ENCODE data around the gene HNRNPL. TPM values are rescaled to one million over a fixed set of nuclear protein-coding genes. Genes with fewer than 3 reads are reported as not detected.

Gene HNRNPL
- total and polyA plus RNA-seq, 9 of the 15 experiments (the other 6 are each of a cell fraction or from before 2014, with no cell fraction given) = 39.5 to 610 (median 299) TPM

DNA sequence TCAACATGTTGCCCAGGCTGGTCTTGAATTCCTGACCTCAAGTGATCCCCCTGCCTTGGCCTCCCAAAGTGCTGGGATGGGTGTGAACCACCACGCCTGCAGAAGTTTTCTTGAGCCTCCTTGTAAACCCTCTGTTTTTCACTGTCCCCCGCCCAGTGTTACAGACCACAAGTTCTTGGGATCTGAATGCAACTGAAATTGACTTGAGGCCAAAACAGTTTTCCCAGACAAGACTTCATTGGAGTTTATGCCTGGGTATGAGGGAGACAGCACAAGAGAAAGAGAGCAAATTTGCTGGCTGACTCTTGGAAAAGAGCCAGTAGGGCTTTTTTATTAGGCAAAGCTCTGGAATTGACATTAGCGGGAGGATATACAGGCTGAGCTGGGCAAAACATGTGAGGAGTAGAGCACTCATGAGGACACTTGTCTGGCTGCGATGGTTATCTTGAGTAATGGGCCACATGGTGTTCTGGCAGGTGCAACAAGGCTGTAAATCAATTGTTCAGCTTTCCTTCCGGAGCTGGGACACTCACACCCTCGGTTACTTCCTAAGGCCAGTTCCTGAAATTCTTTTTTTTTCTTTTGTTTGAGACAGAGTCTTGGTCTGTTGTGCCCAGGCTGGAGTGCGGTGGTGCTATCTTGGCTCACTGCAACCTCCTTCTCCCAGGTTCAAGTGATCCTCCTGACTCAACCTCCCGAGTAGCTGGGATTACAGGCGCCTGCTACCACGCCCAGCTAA lies 12.7 kb upstream of the HNRNPL start (continued):
- TF ChIP-seq NEUROD1 (IDR thresholded peaks at IDR 0.05; ENCODE audit: borderline replicate concordance, low read depth, low read length, partially characterized antibody) (no peak), CBX3 (IDR thresholded peaks at IDR 0.05; ENCODE audit: borderline replicate concordance in 1 of 2, low read length in 2 of 2) (no peak), NFE2L1 (tag; IDR thresholded peaks at IDR 0.05; ENCODE audit: borderline replicate concordance, low read depth) (no peak), ILK (tag; IDR thresholded peaks at IDR 0.05; ENCODE audit: borderline replicate concordance, low read depth) (no peak), HDAC6 (IDR thresholded peaks at IDR 0.05; ENCODE audit: low read depth, low read length) (no peak), TOE1 (IDR thresholded peaks at IDR 0.05; ENCODE audit: borderline replicate concordance) (peak; percentile 71; the same call in 1 of the 2 replicates), TOE1 (CRISPR knock-in tag; IDR thresholded peaks at IDR 0.05; ENCODE audit: borderline replicate concordance, low read depth) (no peak), L3MBTL2 (IDR thresholded peaks at IDR 0.05) (peak; percentile 96), ZNF830 (CRISPR knock-in tag; IDR thresholded peaks at IDR 0.05) (no peak), SREBF2 (CRISPR knock-in tag; IDR thresholded peaks at IDR 0.05) (no peak), NONO (IDR thresholded peaks at IDR 0.05; ENCODE audit: low read depth in 2 of 2, low read length in 1 of 2) (no peak), MNT (conservative IDR thresholded peaks at IDR 0.05) (peak; percentile 90 to 93), ZBTB1 (CRISPR knock-in tag; IDR thresholded peaks at IDR 0.05; ENCODE audit: borderline replicate concordance, low read depth) (no peak), RUNX1 (IDR thresholded peaks at IDR 0.05; ENCODE audit: low read depth) (no peak)
- TF ChIP-seq, protein P1, sequence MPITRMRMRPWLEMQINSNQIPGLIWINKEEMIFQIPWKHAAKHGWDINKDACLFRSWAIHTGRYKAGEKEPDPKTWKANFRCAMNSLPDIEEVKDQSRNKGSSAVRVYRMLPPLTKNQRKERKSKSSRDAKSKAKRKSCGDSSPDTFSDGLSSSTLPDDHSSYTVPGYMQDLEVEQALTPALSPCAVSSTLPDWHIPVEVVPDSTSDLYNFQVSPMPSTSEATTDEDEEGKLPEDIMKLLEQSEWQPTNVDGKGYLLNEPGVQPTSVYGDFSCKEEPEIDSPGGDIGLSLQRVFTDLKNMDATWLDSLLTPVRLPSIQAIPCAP (CRISPR knock-in tag; IDR thresholded peaks at IDR 0.05; ENCODE audit: borderline replicate concordance) = no peak
- TF ChIP-seq, protein P2, sequence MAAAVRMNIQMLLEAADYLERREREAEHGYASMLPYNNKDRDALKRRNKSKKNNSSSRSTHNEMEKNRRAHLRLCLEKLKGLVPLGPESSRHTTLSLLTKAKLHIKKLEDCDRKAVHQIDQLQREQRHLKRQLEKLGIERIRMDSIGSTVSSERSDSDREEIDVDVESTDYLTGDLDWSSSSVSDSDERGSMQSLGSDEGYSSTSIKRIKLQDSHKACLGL (CRISPR knock-in tag; IDR thresholded peaks at IDR 0.05; ENCODE audit: borderline replicate concordance, poor library complexity, severe bottlenecking) = no peak
- TF ChIP-seq, protein P3, sequence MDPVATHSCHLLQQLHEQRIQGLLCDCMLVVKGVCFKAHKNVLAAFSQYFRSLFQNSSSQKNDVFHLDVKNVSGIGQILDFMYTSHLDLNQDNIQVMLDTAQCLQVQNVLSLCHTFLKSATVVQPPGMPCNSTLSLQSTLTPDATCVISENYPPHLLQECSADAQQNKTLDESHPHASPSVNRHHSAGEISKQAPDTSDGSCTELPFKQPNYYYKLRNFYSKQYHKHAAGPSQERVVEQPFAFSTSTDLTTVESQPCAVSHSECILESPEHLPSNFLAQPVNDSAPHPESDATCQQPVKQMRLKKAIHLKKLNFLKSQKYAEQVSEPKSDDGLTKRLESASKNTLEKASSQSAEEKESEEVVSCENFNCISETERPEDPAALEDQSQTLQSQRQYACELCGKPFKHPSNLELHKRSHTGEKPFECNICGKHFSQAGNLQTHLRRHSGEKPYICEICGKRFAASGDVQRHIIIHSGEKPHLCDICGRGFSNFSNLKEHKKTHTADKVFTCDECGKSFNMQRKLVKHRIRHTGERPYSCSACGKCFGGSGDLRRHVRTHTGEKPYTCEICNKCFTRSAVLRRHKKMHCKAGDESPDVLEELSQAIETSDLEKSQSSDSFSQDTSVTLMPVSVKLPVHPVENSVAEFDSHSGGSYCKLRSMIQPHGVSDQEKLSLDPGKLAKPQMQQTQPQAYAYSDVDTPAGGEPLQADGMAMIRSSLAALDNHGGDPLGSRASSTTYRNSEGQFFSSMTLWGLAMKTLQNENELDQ (CRISPR knock-in tag; IDR thresholded peaks at IDR 0.05; ENCODE audit: borderline replicate concordance) = no peak
